Measurements from ENCODE around the gene HMG20B. TPM values are rescaled to one million over a fixed set of nuclear protein-coding genes. Genes with fewer than 3 reads are reported as not detected.

The HMG20B gene
- polyA plus RNA-seq, 1 of the 3 experiments (the other 2 are of a cell fraction), result 92.0 TPM

DNA sequence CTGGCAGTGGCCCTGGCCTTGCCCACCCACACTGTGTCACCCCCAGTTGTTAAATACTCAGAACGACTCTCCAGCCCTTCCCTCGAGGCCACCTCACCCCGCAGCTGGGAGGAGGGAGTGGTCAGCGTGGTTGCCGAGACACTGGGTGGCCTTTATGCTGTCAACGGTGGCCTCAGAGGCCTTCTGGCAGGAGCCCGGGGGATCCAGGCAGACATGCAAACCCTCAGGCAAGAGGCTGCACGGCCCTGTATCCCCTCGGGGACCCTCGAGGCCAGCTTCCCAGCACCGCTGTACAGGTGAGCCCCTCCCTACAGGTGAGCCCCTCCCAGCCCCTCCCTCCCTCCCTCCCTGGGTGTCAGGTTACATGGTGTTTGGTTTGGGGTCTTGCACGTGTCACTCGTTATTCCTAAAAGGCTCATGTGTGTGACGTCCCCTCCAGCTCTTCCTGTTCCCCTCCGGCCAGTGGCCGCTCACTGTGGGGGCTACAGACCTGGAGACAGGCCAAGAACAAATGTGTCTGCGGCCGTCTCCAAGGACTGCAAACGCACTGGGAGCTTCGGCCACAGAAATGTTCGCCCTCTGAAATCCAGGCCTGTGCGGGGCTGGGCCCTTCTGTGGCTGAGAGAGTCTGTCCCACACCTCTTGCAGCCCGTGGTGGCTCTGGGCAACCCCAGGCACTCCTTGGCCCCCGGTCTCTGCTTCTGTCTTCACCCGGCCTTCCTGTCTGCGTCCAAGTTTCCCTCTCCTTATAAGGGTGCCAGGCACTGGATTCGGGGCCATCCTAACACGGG, 33.6 kb upstream of the HMG20B start, which contains the start of gene TEKTIP1:
TSS of gene TEKTIP1 (plus strand) at position 210 of the 791 bp plus-strand sequence. CDS start at position 214, 4 bp downstream.
- Histone ChIP-seq H4K20me1 (ENCODE audit: insufficient read depth) (peaks cover 9% of the 10 kb centered on the region), H3F3A (replicated peaks; ENCODE audit: insufficient read depth) (peaks cover 9% of the 10 kb centered on the region), H3K27me3 (ENCODE audit: insufficient read depth) (no peaks in the 10 kb centered on the region), H3K9me2 (no peaks in the 10 kb centered on the region), H3K4me3 (ENCODE audit: low read depth in 2 of 2, low read length in 1 of 2) (no peak within 1 kb of the TSS), H3K79me2 (ENCODE audit: insufficient read depth) (no peaks in the 10 kb centered on the region), H3K9ac (no peak within 1 kb of the TSS), H3K9me3 (no peaks in the 10 kb centered on the region), H3K36me3 (replicated peaks in 1 of 2; ENCODE audit: control insufficient read depth in 1 of 2, insufficient read depth in 2 of 2, low read length in 1 of 2) (peaks cover 0 to 22% of the 10 kb centered on the region in 2 experiments), H3K4me2 (no peak within 1 kb of the TSS), H3K27ac (ENCODE audit: low read depth in 2 of 2, low read length in 1 of 2) (no peak within 1 kb of the TSS), H3K4me1 (ENCODE audit: control insufficient read depth in 1 of 2, insufficient read depth in 2 of 2, low read depth in 1 of 2, low read length in 1 of 2) (no peaks in the 10 kb centered on the region; a peak in 1 of 4 replicates), H2AFZ (ENCODE audit: low read depth) (no peak within 1 kb of the TSS)
- ChIA-PET CTCF (interaction anchor here (0.8 to 1.1 kb wide), 3 partner anchors 8 to 32 kb away, joined by 3 to 5 read pairs (median 4); partner anchors contain the start of gene FZR1), POLR2A (no interaction called here)
- no peak for DNase-seq
- TF ChIP-seq YY1 (IDR thresholded peaks at IDR 0.05; ENCODE audit: low read depth) (no peak), FOSL2 (IDR thresholded peaks at IDR 0.05; ENCODE audit: borderline replicate concordance, low read depth) (no peak)
- TF ChIP-seq, protein P1, sequence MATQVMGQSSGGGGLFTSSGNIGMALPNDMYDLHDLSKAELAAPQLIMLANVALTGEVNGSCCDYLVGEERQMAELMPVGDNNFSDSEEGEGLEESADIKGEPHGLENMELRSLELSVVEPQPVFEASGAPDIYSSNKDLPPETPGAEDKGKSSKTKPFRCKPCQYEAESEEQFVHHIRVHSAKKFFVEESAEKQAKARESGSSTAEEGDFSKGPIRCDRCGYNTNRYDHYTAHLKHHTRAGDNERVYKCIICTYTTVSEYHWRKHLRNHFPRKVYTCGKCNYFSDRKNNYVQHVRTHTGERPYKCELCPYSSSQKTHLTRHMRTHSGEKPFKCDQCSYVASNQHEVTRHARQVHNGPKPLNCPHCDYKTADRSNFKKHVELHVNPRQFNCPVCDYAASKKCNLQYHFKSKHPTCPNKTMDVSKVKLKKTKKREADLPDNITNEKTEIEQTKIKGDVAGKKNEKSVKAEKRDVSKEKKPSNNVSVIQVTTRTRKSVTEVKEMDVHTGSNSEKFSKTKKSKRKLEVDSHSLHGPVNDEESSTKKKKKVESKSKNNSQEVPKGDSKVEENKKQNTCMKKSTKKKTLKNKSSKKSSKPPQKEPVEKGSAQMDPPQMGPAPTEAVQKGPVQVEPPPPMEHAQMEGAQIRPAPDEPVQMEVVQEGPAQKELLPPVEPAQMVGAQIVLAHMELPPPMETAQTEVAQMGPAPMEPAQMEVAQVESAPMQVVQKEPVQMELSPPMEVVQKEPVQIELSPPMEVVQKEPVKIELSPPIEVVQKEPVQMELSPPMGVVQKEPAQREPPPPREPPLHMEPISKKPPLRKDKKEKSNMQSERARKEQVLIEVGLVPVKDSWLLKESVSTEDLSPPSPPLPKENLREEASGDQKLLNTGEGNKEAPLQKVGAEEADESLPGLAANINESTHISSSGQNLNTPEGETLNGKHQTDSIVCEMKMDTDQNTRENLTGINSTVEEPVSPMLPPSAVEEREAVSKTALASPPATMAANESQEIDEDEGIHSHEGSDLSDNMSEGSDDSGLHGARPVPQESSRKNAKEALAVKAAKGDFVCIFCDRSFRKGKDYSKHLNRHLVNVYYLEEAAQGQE (IDR thresholded peaks at IDR 0.05; ENCODE audit: low read depth, low read length), result no peak
- WGBS (ENCODE audit: low lambda C conversion rate), result 75% methylated on average over 22 of the region's 28 CpGs

DNA sequence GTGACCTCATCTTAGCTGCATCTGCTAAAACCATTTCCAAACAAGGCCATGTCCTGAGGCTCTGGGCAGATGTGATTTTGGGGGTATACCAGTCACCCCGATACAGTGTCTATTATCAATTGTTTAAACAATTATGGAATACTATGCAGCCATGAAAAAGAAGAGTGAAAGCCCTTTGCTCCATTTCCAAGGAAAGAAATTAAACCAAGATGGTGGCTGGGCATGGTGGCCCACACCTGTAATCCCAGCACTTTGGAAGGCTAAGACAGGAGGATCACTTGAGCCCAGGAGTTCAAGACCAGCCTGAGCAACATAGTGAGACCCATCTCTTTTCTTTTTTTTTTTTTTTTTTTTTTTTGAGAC, 33.0 kb upstream of the HMG20B start:
- Histone ChIP-seq H3K79me2 (ENCODE audit: insufficient read depth) (no peaks in the 10 kb centered on the region), H3K4me1 (ENCODE audit: control insufficient read depth in 1 of 2, insufficient read depth in 2 of 2, low read depth in 1 of 2, low read length in 1 of 2) (no peaks in the 10 kb centered on the region; a peak in 1 of 4 replicates), H3K27ac (ENCODE audit: low read depth in 2 of 2, low read length in 1 of 2) (no peak overlapping the region), H2AFZ (ENCODE audit: low read depth) (no peak overlapping the region), H3F3A (replicated peaks; ENCODE audit: insufficient read depth) (peaks cover 9% of the 10 kb centered on the region), H4K20me1 (ENCODE audit: insufficient read depth) (peaks cover 10% of the 10 kb centered on the region), H3K4me2 (no peak overlapping the region), H3K27me3 (ENCODE audit: insufficient read depth) (no peaks in the 10 kb centered on the region), H3K9me3 (no peaks in the 10 kb centered on the region), H3K4me3 (ENCODE audit: low read depth in 2 of 2, low read length in 1 of 2) (no peak overlapping the region), H3K36me3 (replicated peaks in 1 of 2; ENCODE audit: control insufficient read depth in 1 of 2, insufficient read depth in 2 of 2, low read length in 1 of 2) (peaks cover 0 to 18% of the 10 kb centered on the region in 2 experiments), H3K9ac (no peak overlapping the region), H3K9me2 (no peaks in the 10 kb centered on the region)
- CTCF ChIA-PET, result no interaction called here
- 91% methylated on average over 1 of the region's 1 CpG for WGBS (ENCODE audit: low lambda C conversion rate)
- DNase-seq, result no peak
- TF ChIP-seq EZH2phosphoT487 (IDR thresholded peaks at IDR 0.05; ENCODE audit: borderline replicate concordance, low read depth) (no peak), SMC3 (IDR thresholded peaks at IDR 0.05; ENCODE audit: low read depth, low read length) (no peak), CHD2 (IDR thresholded peaks at IDR 0.05; ENCODE audit: low read length, partially characterized antibody) (no peak), EP300 (IDR thresholded peaks at IDR 0.05; ENCODE audit: borderline replicate concordance in 1 of 2, low read depth in 1 of 2, low read length in 1 of 2) (no peak), MEF2A (IDR thresholded peaks at IDR 0.05; ENCODE audit: borderline replicate concordance, low read depth) (no peak), JUND (IDR thresholded peaks at IDR 0.05) (no peak), RXRA (IDR thresholded peaks at IDR 0.05; ENCODE audit: borderline replicate concordance, low read depth) (no peak), TEAD4 (IDR thresholded peaks at IDR 0.05; ENCODE audit: borderline replicate concordance, insufficient read depth) (no peak), GABPA (IDR thresholded peaks at IDR 0.05; ENCODE audit: low read depth) (no peak), ELF1 (IDR thresholded peaks at IDR 0.05) (no peak), SIN3A (IDR thresholded peaks at IDR 0.05; ENCODE audit: borderline replicate concordance, low read depth, low read length) (no peak), NRF1 (IDR thresholded peaks at IDR 0.05; ENCODE audit: low read depth, low read length) (no peak), NFIC (IDR thresholded peaks at IDR 0.05; ENCODE audit: borderline replicate concordance) (no peak), RAD21 (IDR thresholded peaks at IDR 0.05; ENCODE audit: low read length) (no peak), GATA2 (CRISPR knock-in tag; IDR thresholded peaks at IDR 0.05) (no peak), RCOR1 (IDR thresholded peaks at IDR 0.05; ENCODE audit: low read length) (no peak)
- TF ChIP-seq, protein P2, sequence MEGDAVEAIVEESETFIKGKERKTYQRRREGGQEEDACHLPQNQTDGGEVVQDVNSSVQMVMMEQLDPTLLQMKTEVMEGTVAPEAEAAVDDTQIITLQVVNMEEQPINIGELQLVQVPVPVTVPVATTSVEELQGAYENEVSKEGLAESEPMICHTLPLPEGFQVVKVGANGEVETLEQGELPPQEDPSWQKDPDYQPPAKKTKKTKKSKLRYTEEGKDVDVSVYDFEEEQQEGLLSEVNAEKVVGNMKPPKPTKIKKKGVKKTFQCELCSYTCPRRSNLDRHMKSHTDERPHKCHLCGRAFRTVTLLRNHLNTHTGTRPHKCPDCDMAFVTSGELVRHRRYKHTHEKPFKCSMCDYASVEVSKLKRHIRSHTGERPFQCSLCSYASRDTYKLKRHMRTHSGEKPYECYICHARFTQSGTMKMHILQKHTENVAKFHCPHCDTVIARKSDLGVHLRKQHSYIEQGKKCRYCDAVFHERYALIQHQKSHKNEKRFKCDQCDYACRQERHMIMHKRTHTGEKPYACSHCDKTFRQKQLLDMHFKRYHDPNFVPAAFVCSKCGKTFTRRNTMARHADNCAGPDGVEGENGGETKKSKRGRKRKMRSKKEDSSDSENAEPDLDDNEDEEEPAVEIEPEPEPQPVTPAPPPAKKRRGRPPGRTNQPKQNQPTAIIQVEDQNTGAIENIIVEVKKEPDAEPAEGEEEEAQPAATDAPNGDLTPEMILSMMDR (IDR thresholded peaks at IDR 0.05), result no peak
- TF ChIP-seq, protein P3, sequence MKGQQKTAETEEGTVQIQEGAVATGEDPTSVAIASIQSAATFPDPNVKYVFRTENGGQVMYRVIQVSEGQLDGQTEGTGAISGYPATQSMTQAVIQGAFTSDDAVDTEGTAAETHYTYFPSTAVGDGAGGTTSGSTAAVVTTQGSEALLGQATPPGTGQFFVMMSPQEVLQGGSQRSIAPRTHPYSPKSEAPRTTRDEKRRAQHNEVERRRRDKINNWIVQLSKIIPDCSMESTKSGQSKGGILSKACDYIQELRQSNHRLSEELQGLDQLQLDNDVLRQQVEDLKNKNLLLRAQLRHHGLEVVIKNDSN (IDR thresholded peaks at IDR 0.05; ENCODE audit: borderline replicate concordance, low read depth), result no peak
- POLR2A ChIA-PET, result no interaction called here
